H9 (cell line): ENCODE measurements around the gene CORIN. TPM values are rescaled to one million over a fixed set of nuclear protein-coding genes. Genes with fewer than 3 reads are reported as not detected.

ENCODE experiments used
- DNase-seq: peaks from one replicate; pipeline ENCODE4 v3.0.0-alpha.2; 2017
- H2AFZ ChIP-seq: one replicate; pipeline ENCODE4 v1.6.1; 2013; ENCODE audit warnings: mild to moderate bottlenecking, low read length, control low read depth, moderate library complexity
- H2AK5ac ChIP-seq: 2 replicates; pipeline ENCODE4 v1.6.1; 2013; ENCODE audit warnings: low read length, control low read depth, mixed read lengths; ENCODE audit not compliant: insufficient read length
- H2BK120ac ChIP-seq: one replicate; pipeline ENCODE4 v1.6.1; 2013; ENCODE audit warnings: low read depth, mild to moderate bottlenecking, low read length, control low read depth, inconsistent platforms; ENCODE audit not compliant: poor library complexity, severe bottlenecking
- H2BK12ac ChIP-seq: 2 replicates; pipeline ENCODE4 v1.6.1; 2013; ENCODE audit warnings: low read length, control low read depth, mixed read lengths, low read depth; ENCODE audit not compliant: insufficient read length
- H2BK15ac ChIP-seq: 2 replicates; pipeline ENCODE4 v1.6.1; 2013; ENCODE audit warnings: low read depth, low read length, control low read depth
- H2BK20ac ChIP-seq: one replicate; pipeline ENCODE4 v1.6.1; 2013; ENCODE audit warnings: low read depth, mild to moderate bottlenecking, low read length, control low read depth, inconsistent platforms; ENCODE audit not compliant: poor library complexity, severe bottlenecking
- H2BK5ac ChIP-seq: 2 replicates; pipeline ENCODE4 v1.6.1; 2013; ENCODE audit warnings: low read length, control low read depth, mixed read lengths; ENCODE audit not compliant: insufficient read length
- H3K14ac ChIP-seq: 2 replicates; pipeline ENCODE4 v1.6.1; 2013; ENCODE audit warnings: low read length, control low read depth; ENCODE audit not compliant: insufficient read depth
- H3K18ac ChIP-seq: 2 replicates; pipeline ENCODE4 v1.6.1; 2013; ENCODE audit warnings: low read depth, mild to moderate bottlenecking, mixed read lengths, low read length, control low read depth; ENCODE audit not compliant: insufficient read length
- H3K23ac ChIP-seq: 2 replicates; pipeline ENCODE4 v1.6.1; 2013; ENCODE audit warnings: low read length, control low read depth, mixed read lengths, low read depth; ENCODE audit not compliant: insufficient read length
- H3K23me2 ChIP-seq: 2 replicates; pipeline ENCODE4 v1.6.1; 2013; ENCODE audit warnings: low read depth, mild to moderate bottlenecking, mixed read lengths, low read length, control low read depth; ENCODE audit not compliant: insufficient read length, poor library complexity, severe bottlenecking
- H3K27ac ChIP-seq: 2 replicates; pipeline ENCODE4 v1.5.1; 2013; ENCODE audit warnings: low read length, control low read depth, mixed read lengths, low read depth; ENCODE audit not compliant: insufficient read length
- H3K27me3 ChIP-seq: 2 replicates; pipeline ENCODE4 v1.6.1; 2013; ENCODE audit warnings: low read length, control low read depth, inconsistent platforms; ENCODE audit not compliant: insufficient read depth
- H3K4ac ChIP-seq: 2 replicates; pipeline ENCODE4 v1.6.1; 2013; ENCODE audit warnings: low read depth, mild to moderate bottlenecking, control low read depth, inconsistent platforms, low read length, moderate library complexity
- H3K4me1 ChIP-seq: 2 replicates; pipeline ENCODE4 v1.6.1; 2013; ENCODE audit warnings: low read length, control low read depth, inconsistent platforms; ENCODE audit not compliant: insufficient read depth
- H3K4me2 ChIP-seq: 2 replicates; pipeline ENCODE4 v1.6.1; 2013; ENCODE audit warnings: low read length, control low read depth, mixed read lengths; ENCODE audit not compliant: insufficient read length, insufficient read depth
- H3K56ac ChIP-seq: 2 replicates; pipeline ENCODE4 v1.6.1; 2013; ENCODE audit warnings: low read depth, mild to moderate bottlenecking, mixed read lengths, low read length, control low read depth; ENCODE audit not compliant: insufficient read length
- H3K79me1 ChIP-seq: 2 replicates; pipeline ENCODE4 v1.6.1; 2013; ENCODE audit warnings: low read depth, mild to moderate bottlenecking, moderate library complexity, low read length, control low read depth, inconsistent platforms; ENCODE audit not compliant: insufficient read depth, poor library complexity, severe bottlenecking
- H3K79me2 ChIP-seq: 2 replicates; pipeline ENCODE4 v1.6.1; 2013; ENCODE audit warnings: low read length, control low read depth, inconsistent platforms; ENCODE audit not compliant: insufficient read depth
- H3K9ac ChIP-seq: 2 replicates; pipeline ENCODE4 v1.6.1; 2013; ENCODE audit warnings: low read length, control low read depth, mixed read lengths; ENCODE audit not compliant: insufficient read length; ENCODE audit errors: extremely low read depth
- H3K9me3 ChIP-seq: one replicate; pipeline ENCODE4 v1.6.1; 2013; ENCODE audit warnings: low read depth, low read length, inconsistent platforms; ENCODE audit not compliant: control insufficient read depth
- H3T11ph ChIP-seq: one replicate; pipeline ENCODE4 v1.6.1; 2013; ENCODE audit warnings: mild to moderate bottlenecking, low read length, control low read depth, inconsistent platforms
- H4K20me1 ChIP-seq: one replicate; pipeline ENCODE4 v1.6.1; 2013; ENCODE audit not compliant: control insufficient read depth, insufficient read length, insufficient read depth
- H4K5ac ChIP-seq: 2 replicates; pipeline ENCODE4 v1.6.1; 2013; ENCODE audit warnings: low read depth, mild to moderate bottlenecking, mixed read lengths, low read length, control low read depth; ENCODE audit not compliant: insufficient read length
- H4K8ac ChIP-seq: replicated peaks from 2 replicates; pipeline ENCODE4 v1.6.1; 2013; ENCODE audit warnings: low read length, control low read depth, mixed read lengths, low read depth; ENCODE audit not compliant: insufficient read length
- H4K91ac ChIP-seq: 2 replicates; pipeline ENCODE4 v1.6.1; 2013; ENCODE audit warnings: low read depth, mild to moderate bottlenecking, moderate library complexity, mixed read lengths, low read length, control low read depth; ENCODE audit not compliant: insufficient read length
- H3K27ac Mint-ChIP-seq, 3 experiments: 2 replicates in 2 of 3; 3 replicates in 1 of 3; pipeline ENCODE4 v1.8.0; 2020 to 2021; ENCODE audit warnings: mixed read lengths in 3 of 3, mild to moderate bottlenecking in 1 of 3, moderate library complexity in 1 of 3
- H3K27me3 Mint-ChIP-seq: 2 replicates; pipeline ENCODE4 v1.8.0; 2021; ENCODE audit warnings: low read depth, mild to moderate bottlenecking, moderate library complexity, mixed read lengths
- H3K36me3 Mint-ChIP-seq, 3 experiments: 2 replicates in 2 of 3; 3 replicates in 1 of 3; pipeline ENCODE4 v1.8.0; 2020 to 2021; ENCODE audit warnings: low read depth in 3 of 3, mixed read lengths in 3 of 3; ENCODE audit not compliant: insufficient read depth in 1 of 3
- H3K4me1 Mint-ChIP-seq, 2 experiments: 2 replicates each; pipeline ENCODE4 v1.8.0; 2020; ENCODE audit warnings: mixed read lengths in 2 of 2
- H3K4me3 Mint-ChIP-seq, 2 experiments: 2 replicates in 1 of 2; 3 replicates in 1 of 2; pipeline ENCODE4 v1.8.0; 2020 to 2021; ENCODE audit warnings: mild to moderate bottlenecking in 2 of 2, mixed read lengths in 2 of 2, moderate library complexity in 1 of 2
- H3K9me3 Mint-ChIP-seq, 2 experiments: 2 replicates in 1 of 2; 3 replicates in 1 of 2; pipeline ENCODE4 v1.8.0; 2020; ENCODE audit warnings: mild to moderate bottlenecking in 2 of 2, mixed read lengths in 2 of 2, moderate library complexity in 1 of 2
- CTCF ChIP-seq: fragments of 200-600 bp; sonication (generic); conservative IDR thresholded peaks from 3 replicates; pipeline ENCODE4 v1.8.0; 2021; ENCODE audit warnings: antibody characterized with exemption, mild to moderate bottlenecking
- WGBS: extraction: QIAGEN DNeasy Blood & Tissue Kit; methylation state at CpG from one replicate; pipeline ENCODE4 v1.1.7; 2013; ENCODE audit warnings: missing lambda C conversion rate, low lambda C conversion rate, mixed read lengths; ENCODE audit not compliant: insufficient read length; ENCODE audit errors: extremely low coverage; 5-methylcytosine and 5-hydroxymethylcytosine counted together
- total RNA-seq: library from RNA; stranded (reverse); gene quantifications from 2 replicates; pipeline ENCODE4 v1.2.1, GENCODE V29; 2021

CORIN gene
- total RNA-seq, 1 experiment from 2014 or later = 0.39 TPM

DNA sequence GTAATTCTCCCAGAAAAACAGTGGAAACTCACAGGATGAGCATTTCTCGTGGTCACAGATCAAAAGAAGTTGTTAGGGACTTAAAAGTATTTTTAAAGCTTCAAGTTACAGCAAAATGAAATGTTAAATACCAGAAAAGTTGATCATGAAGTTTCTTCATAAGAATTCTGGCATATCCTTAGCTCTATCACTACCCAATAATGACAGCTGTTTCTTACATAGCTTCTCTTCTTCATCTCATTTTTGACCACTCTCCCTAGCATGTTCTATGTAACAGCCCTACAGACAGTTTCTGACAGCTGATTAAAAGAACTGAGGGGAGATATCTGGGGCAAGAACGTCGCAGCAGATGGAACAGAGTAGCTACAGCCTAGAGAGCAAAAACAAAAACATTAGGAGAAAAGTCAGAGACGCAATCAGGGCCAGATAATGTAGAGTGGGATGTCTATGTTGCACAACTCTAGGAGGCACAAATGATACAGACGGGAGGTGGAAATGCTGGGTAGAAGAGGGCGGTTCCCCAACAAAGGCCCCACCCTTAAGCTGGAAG lies 108.7 kb downstream of the CORIN start:
- H3K23me2 ChIP-seq = no peaks in the 10 kb centered on the region

More for the DNA sequence above, 108.7 kb downstream of the CORIN start:
- no peak overlapping the region for H2BK120ac ChIP-seq
- H3K27me3 ChIP-seq = no peaks in the 10 kb centered on the region
- H3K27ac ChIP-seq = no peak overlapping the region
- H3K14ac ChIP-seq = no peak overlapping the region
- no peak overlapping the region for H2BK20ac ChIP-seq
- WGBS = no CpG with 5 or more reads among the region's 6 CpGs
- H3K9me3 ChIP-seq = no peaks in the 10 kb centered on the region
- Mint-ChIP-seq H3K9me3 (no peaks in the 10 kb centered on the region), H3K27ac (no peak overlapping the region), H3K27me3 (no peaks in the 10 kb centered on the region; the same call in 1 of the 2 replicates), H3K4me3 (no peak overlapping the region), H3K4me1 (no peaks in the 10 kb centered on the region), H3K36me3 (no peaks in the 10 kb centered on the region)
- no peak overlapping the region for H2AFZ ChIP-seq
- no peaks in the 10 kb centered on the region for H3K79me2 ChIP-seq
- no peak overlapping the region for H2BK5ac ChIP-seq
- no peaks in the 10 kb centered on the region for H3K4me1 ChIP-seq
- H3K18ac ChIP-seq = no peak overlapping the region
- H3K9ac ChIP-seq = no peak overlapping the region
- H3K56ac ChIP-seq = no peak overlapping the region
- no peak for TF ChIP-seq CTCF
- no peak overlapping the region for H4K91ac ChIP-seq
- no peaks in the 10 kb centered on the region for H3K79me1 ChIP-seq
- no peak overlapping the region for H2BK12ac ChIP-seq
- no peak overlapping the region for H3K23ac ChIP-seq
- H4K8ac ChIP-seq = no peak overlapping the region
- H2BK15ac ChIP-seq = no peak overlapping the region
- H3K4me2 ChIP-seq = no peak overlapping the region
- H2AK5ac ChIP-seq = no peak overlapping the region
- no peaks in the 10 kb centered on the region for H4K20me1 ChIP-seq
- no peak overlapping the region for H3T11ph ChIP-seq
- DNase-seq = no peak
- no peak overlapping the region for H4K5ac ChIP-seq
- no peak overlapping the region for H3K4ac ChIP-seq
